Stimulated activated CD8-positive, alpha-beta memory T cell treated with anti-CD3 and anti-CD28 coated beads, Interleukin-15, amount 100 ng/mL, for 1 hour (primary cell): ENCODE results near the gene DCUN1D3.
"Not testable (repeated sequence)": the region's sequence is repeated elsewhere in the genome, so short reads cannot be mapped to it uniquely, and the experiment has no call there.

Source experiments
- DNase-seq: peaks from one replicate; pipeline ENCODE4 v3.0.0-alpha.2; 2020; ENCODE audit warnings: low read depth

The DCUN1D3 gene

GRCh38 chr16:20822521-20823325, 77.4 kb downstream of the DCUN1D3 start:
- DNase-seq, result no peak

GRCh38 chr16:20821682-20822081, 78.5 kb downstream of the DCUN1D3 start:
- DNase-seq, result no peak

- DNase-seq, result no peak
These were observed 81.1 kb downstream of the DCUN1D3 start for GRCh38 chr16:20818929-20819585.

GRCh38 chr16:20814784-20815183, 85.4 kb downstream of the DCUN1D3 start:
- DNase-seq, result no peak

GRCh38 chr16:20812510-20812909, 87.6 kb downstream of the DCUN1D3 start:
- DNase-seq, result no peak

GRCh38 chr16:20811889-20812439, 88.2 kb downstream of the DCUN1D3 start:
- no peak for DNase-seq

GRCh38 chr16:20807862-20808261, 92.3 kb downstream of the DCUN1D3 start:
- DNase-seq, result no peak

GRCh38 chr16:20806168-20807050, 93.7 kb downstream of the DCUN1D3 start, which contains the start of the genes ERI2 and REXO5:
TSS of gene ERI2 (minus strand) at chr16:20806472. CDS start at chr16:20806430, 42 bp downstream.
TSS of gene REXO5 (plus strand) at chr16:20806527. CDS start at chr16:20806954, 427 bp downstream.
- peak; percentile 43 for DNase-seq

- not testable (repeated sequence) for DNase-seq
These were observed 94.4 kb downstream of the DCUN1D3 start for GRCh38 chr16:20805684-20806167.
